GM23248 (cell line): ENCODE data around the gene USP20. TPM values are rescaled to one million over a fixed set of nuclear protein-coding genes. Genes with fewer than 3 reads are reported as not detected.

Experiments used
- DNase-seq: peaks from one replicate; pipeline ENCODE4 v3.0.0-alpha.2; 2015
- H2AFZ ChIP-seq: fragments of 200-600 bp; sonication (generic); 2 replicates; pipeline ENCODE4 v1.6.1; 2016; ENCODE audit warnings: antibody characterized with exemption
- H3F3A ChIP-seq: fragments of 200-600 bp; sonication (generic); 2 replicates; pipeline ENCODE4 v1.6.1; 2016; ENCODE audit warnings: mild to moderate bottlenecking, antibody characterized with exemption, mixed run types; ENCODE audit not compliant: insufficient read depth
- H3K27ac ChIP-seq: fragments of 200-600 bp; sonication (generic); 2 replicates; pipeline ENCODE4 v1.5.1; 2016; ENCODE audit warnings: mild to moderate bottlenecking
- H3K27me3 ChIP-seq: fragments of 200-600 bp; sonication (generic); replicated peaks from 2 replicates; pipeline ENCODE4 v1.6.1; 2016; ENCODE audit warnings: mild to moderate bottlenecking; ENCODE audit not compliant: insufficient read depth
- H3K36me3 ChIP-seq: fragments of 200-600 bp; sonication (generic); 2 replicates; pipeline ENCODE4 v1.6.1; 2016; ENCODE audit warnings: low read depth, mild to moderate bottlenecking
- H3K4me1 ChIP-seq: fragments of 200-600 bp; sonication (generic); 2 replicates; pipeline ENCODE4 v1.6.1; 2016; ENCODE audit warnings: mild to moderate bottlenecking; ENCODE audit not compliant: insufficient read depth
- H3K4me2 ChIP-seq: fragments of 200-600 bp; sonication (generic); one replicate; pipeline ENCODE4 v1.6.1; 2016; ENCODE audit warnings: mild to moderate bottlenecking; ENCODE audit not compliant: unreplicated experiment
- H3K4me3 ChIP-seq: fragments of 200-600 bp; sonication (generic); 2 replicates; pipeline ENCODE4 v1.5.1; 2016; ENCODE audit warnings: mild to moderate bottlenecking
- H3K79me2 ChIP-seq: fragments of 200-600 bp; sonication (generic); 2 replicates; pipeline ENCODE4 v1.6.1; 2016; ENCODE audit warnings: mild to moderate bottlenecking; ENCODE audit not compliant: insufficient read depth
- H3K9ac ChIP-seq: fragments of 200-600 bp; sonication (generic); 2 replicates; pipeline ENCODE4 v1.6.1; 2016; ENCODE audit warnings: mild to moderate bottlenecking
- H3K9me2 ChIP-seq: fragments of 200-600 bp; sonication (generic); 2 replicates; pipeline ENCODE4 v1.6.1; 2016; ENCODE audit warnings: mixed run types, mild to moderate bottlenecking, moderate library complexity; ENCODE audit not compliant: insufficient read depth
- H3K9me3 ChIP-seq: fragments of 200-600 bp; sonication (generic); one replicate; pipeline ENCODE4 v1.6.1; 2017; ENCODE audit warnings: low read depth
- H4K20me1 ChIP-seq: fragments of 200-600 bp; sonication (generic); 2 replicates; pipeline ENCODE4 v1.6.0; 2016; ENCODE audit not compliant: insufficient read depth
- EZH2 ChIP-seq: fragments of 200-600 bp; sonication (generic); IDR thresholded peaks from 2 replicates; pipeline ENCODE4 v1.6.1; 2018; ENCODE audit warnings: antibody characterized with exemption, mild to moderate bottlenecking; ENCODE audit not compliant: insufficient read depth, poor library complexity, severe bottlenecking
- EZH2phosphoT487 ChIP-seq: fragments of 200-600 bp; sonication (generic); IDR thresholded peaks from 2 replicates; pipeline ENCODE4 v1.6.1; 2018; ENCODE audit warnings: antibody characterized with exemption, moderate library complexity, mild to moderate bottlenecking, low read depth; ENCODE audit not compliant: insufficient read depth
- WGBS, 2 experiments: methylation state at CpG; one replicate each; pipeline ENCODE4 v1.1.6; 2015 to 2017; ENCODE audit warnings: low lambda C conversion rate in 2 of 2, low coverage in 1 of 2; ENCODE audit errors: missing lambda C conversion rate in 2 of 2; 5-methylcytosine and 5-hydroxymethylcytosine counted together
- in situ Hi-C: fragments of 300-500 bp; cut with MboI; formaldehyde crosslinking; loops from 2 replicates; pipeline ENCODE4 v1.15.0; 2020
- polyA plus RNA-seq: library from polyadenylated mRNA; unstranded; fragments of >200 nt; fragmentation: Nextera tagmentation; extraction: Ambion mirVana; gene quantifications from 2 replicates; pipeline ENCODE4 v1.2.1, GENCODE V29; 2016
- total RNA-seq: library from RNA; depleted of rRNA; stranded (reverse); fragments of >200 nt; shearing (Covaris generic); gene quantifications from 2 replicates; pipeline ENCODE4 v1.2.3, GENCODE V29; 2014

USP20 gene
- total and polyA plus RNA-seq, 2 experiments from 2014 or later = 10.3 to 15.8 TPM

- no peak for DNase-seq
- Histone ChIP-seq H3K27me3 (no peaks in the 10 kb centered on the region), H3K79me2 (no peaks in the 10 kb centered on the region), H3K4me1 (no peaks in the 10 kb centered on the region), H4K20me1 (no peaks in the 10 kb centered on the region), H3K4me2 (no peak overlapping the region), H3K9me2 (no peaks in the 10 kb centered on the region), H3K9me3 (no peaks in the 10 kb centered on the region), H3K27ac (no peak overlapping the region), H3K4me3 (no peak overlapping the region), H3F3A (no peaks in the 10 kb centered on the region), H2AFZ (no peak overlapping the region), H3K36me3 (no peaks in the 10 kb centered on the region; the same call in 1 of the 2 replicates), H3K9ac (no peak overlapping the region)
- in situ Hi-C loops = loop anchor here (25.0 kb wide), 3 partner anchors 187 to 462 kb away; partner anchors contain the start of gene GPR107
- 91 to 95% methylated on average over 18 to 23 of the region's 23 CpGs for WGBS, 2 experiments
- no peak for TF ChIP-seq EZH2
- TF ChIP-seq EZH2phosphoT487 = no peak
Measured at GRCh38 chr9:129875181-129875611, 39.9 kb downstream of the USP20 start.

- no peaks in the 10 kb centered on the region for H3K4me1 ChIP-seq
- 89 to 90% methylated on average over 27 of the region's 27 CpGs for WGBS, 2 experiments
- H3K36me3 ChIP-seq = no peaks in the 10 kb centered on the region; the same call in 1 of the 2 replicates
- H3K4me3 ChIP-seq = no peak overlapping the region
- no peak for DNase-seq
- H3K4me2 ChIP-seq = no peak overlapping the region
- H3F3A ChIP-seq = no peaks in the 10 kb centered on the region
- H3K9me3 ChIP-seq = no peaks in the 10 kb centered on the region
- H3K9me2 ChIP-seq = no peaks in the 10 kb centered on the region
- no peak overlapping the region for H3K9ac ChIP-seq
- TF ChIP-seq EZH2 = no peak
- no peak for TF ChIP-seq EZH2phosphoT487
- no peak overlapping the region for H3K27ac ChIP-seq
- H2AFZ ChIP-seq = no peak overlapping the region
- H4K20me1 ChIP-seq = no peaks in the 10 kb centered on the region
- in situ Hi-C loops = loop anchor here (25.0 kb wide), 3 partner anchors 186 to 461 kb away; partner anchors contain the start of gene GPR107
- H3K27me3 ChIP-seq = no peaks in the 10 kb centered on the region
- no peaks in the 10 kb centered on the region for H3K79me2 ChIP-seq
Measured at GRCh38 chr9:129875687-129876395, 40.6 kb downstream of the USP20 start.

GRCh38 chr9:129876815-129877214 is 41.6 kb downstream of the USP20 start:
- Histone ChIP-seq H3K27me3 (no peaks in the 10 kb centered on the region), H3K36me3 (no peaks in the 10 kb centered on the region; the same call in 1 of the 2 replicates), H3K9ac (no peak overlapping the region), H3F3A (no peaks in the 10 kb centered on the region), H3K79me2 (no peaks in the 10 kb centered on the region), H3K9me3 (no peaks in the 10 kb centered on the region), H3K9me2 (no peaks in the 10 kb centered on the region), H3K27ac (no peak overlapping the region), H3K4me1 (no peaks in the 10 kb centered on the region), H4K20me1 (no peaks in the 10 kb centered on the region), H2AFZ (no peak overlapping the region), H3K4me3 (no peak overlapping the region), H3K4me2 (no peak overlapping the region)
- no peak for DNase-seq
- 91 to 92% methylated on average over 7 of the region's 7 CpGs for WGBS, 2 experiments
- in situ Hi-C loops = loop anchor here (25.0 kb wide), 3 partner anchors 185 to 460 kb away; partner anchors contain the start of gene GPR107
- no peak for TF ChIP-seq EZH2
- no peak for TF ChIP-seq EZH2phosphoT487

GRCh38 chr9:129878291-129878690 is 43.0 kb downstream of the USP20 start:
- Histone ChIP-seq H3K36me3 (no peaks in the 10 kb centered on the region; the same call in 1 of the 2 replicates), H3K4me3 (no peak overlapping the region), H3K9me2 (no peaks in the 10 kb centered on the region), H2AFZ (no peak overlapping the region), H3K4me1 (no peaks in the 10 kb centered on the region), H3K27ac (no peak overlapping the region), H3K27me3 (no peaks in the 10 kb centered on the region), H3K79me2 (no peaks in the 10 kb centered on the region), H4K20me1 (no peaks in the 10 kb centered on the region), H3K9me3 (no peaks in the 10 kb centered on the region), H3K4me2 (no peak overlapping the region), H3F3A (no peaks in the 10 kb centered on the region), H3K9ac (no peak overlapping the region)
- no peak for DNase-seq
- in situ Hi-C loops = loop anchor here (25.0 kb wide), 3 partner anchors 184 to 459 kb away; partner anchors contain the start of gene GPR107
- no peak for TF ChIP-seq EZH2
- TF ChIP-seq EZH2phosphoT487 = no peak
- WGBS, 2 experiments = 95 to 98% methylated on average over 11 of the region's 11 CpGs
